Endothelial cell (in vitro differentiated cells): ENCODE measurements around the gene TRIM64. TPM values are rescaled to one million over a fixed set of nuclear protein-coding genes. Genes with fewer than 3 reads are reported as not detected.
"Not testable (repeated sequence)": the region's sequence is repeated elsewhere in the genome, so short reads cannot be mapped to it uniquely, and the experiment has no call there.

Experiments used
- DNase-seq: peaks from one replicate; pipeline ENCODE4 v3.0.0; 2021; ENCODE audit warnings: low spot score
- H3K27ac Mint-ChIP-seq: one replicate; pipeline ENCODE4 v1.8.0; 2021; ENCODE audit warnings: mixed read lengths, inconsistent platforms; ENCODE audit not compliant: unreplicated experiment
- H3K27me3 Mint-ChIP-seq: one replicate; pipeline ENCODE4 v1.8.0; 2021; ENCODE audit warnings: mild to moderate bottlenecking, moderate library complexity, mixed read lengths, inconsistent platforms; ENCODE audit not compliant: unreplicated experiment
- H3K36me3 Mint-ChIP-seq: one replicate; pipeline ENCODE4 v1.8.0; 2021; ENCODE audit warnings: mild to moderate bottlenecking, low read depth, mixed read lengths, inconsistent platforms; ENCODE audit not compliant: unreplicated experiment
- H3K4me1 Mint-ChIP-seq: one replicate; pipeline ENCODE4 v1.8.0; 2021; ENCODE audit warnings: mild to moderate bottlenecking, mixed read lengths, inconsistent platforms; ENCODE audit not compliant: unreplicated experiment
- H3K4me3 Mint-ChIP-seq: one replicate; pipeline ENCODE4 v1.8.0; 2021; ENCODE audit warnings: mild to moderate bottlenecking, mixed read lengths, inconsistent platforms; ENCODE audit not compliant: unreplicated experiment
- H3K9me3 Mint-ChIP-seq: one replicate; pipeline ENCODE4 v1.8.0; 2021; ENCODE audit warnings: mixed read lengths, inconsistent platforms; ENCODE audit not compliant: unreplicated experiment
- long read RNA-seq: library from polyadenylated mRNA; unstranded; transcript quantifications from one replicate; pipeline ENCODE4 v2.0.0, GENCODE V29; 2020; ENCODE audit not compliant: unreplicated experiment
- total RNA-seq: library from RNA; stranded (reverse); fragmentation: NEBNext Ultra II Directional; extraction: Animal tissue kit (Norgen Biotek cat#: 25700); gene quantifications from one replicate; pipeline ENCODE4 v1.2.1, GENCODE V29; 2021; ENCODE audit not compliant: unreplicated experiment
- TF ChIP-seq, protein P1 (sequence below): fragments of 200-600 bp; sonication (generic); IDR thresholded peaks from one replicate; pipeline ENCODE4 v1.5.0; 2021; ENCODE audit warnings: antibody characterized with exemption; ENCODE audit not compliant: unreplicated experiment

Gene TRIM64, protein sequence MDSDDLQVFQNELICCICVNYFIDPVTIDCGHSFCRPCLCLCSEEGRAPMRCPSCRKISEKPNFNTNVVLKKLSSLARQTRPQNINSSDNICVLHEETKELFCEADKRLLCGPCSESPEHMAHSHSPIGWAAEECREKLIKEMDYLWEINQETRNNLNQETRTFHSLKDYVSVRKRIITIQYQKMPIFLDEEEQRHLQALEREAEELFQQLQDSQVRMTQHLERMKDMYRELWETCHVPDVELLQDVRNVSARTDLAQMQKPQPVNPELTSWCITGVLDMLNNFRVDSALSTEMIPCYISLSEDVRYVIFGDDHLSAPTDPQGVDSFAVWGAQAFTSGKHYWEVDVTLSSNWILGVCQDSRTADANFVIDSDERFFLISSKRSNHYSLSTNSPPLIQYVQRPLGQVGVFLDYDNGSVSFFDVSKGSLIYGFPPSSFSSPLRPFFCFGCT
- total RNA-seq: not detected
- long read RNA-seq: 0 reads

DNA sequence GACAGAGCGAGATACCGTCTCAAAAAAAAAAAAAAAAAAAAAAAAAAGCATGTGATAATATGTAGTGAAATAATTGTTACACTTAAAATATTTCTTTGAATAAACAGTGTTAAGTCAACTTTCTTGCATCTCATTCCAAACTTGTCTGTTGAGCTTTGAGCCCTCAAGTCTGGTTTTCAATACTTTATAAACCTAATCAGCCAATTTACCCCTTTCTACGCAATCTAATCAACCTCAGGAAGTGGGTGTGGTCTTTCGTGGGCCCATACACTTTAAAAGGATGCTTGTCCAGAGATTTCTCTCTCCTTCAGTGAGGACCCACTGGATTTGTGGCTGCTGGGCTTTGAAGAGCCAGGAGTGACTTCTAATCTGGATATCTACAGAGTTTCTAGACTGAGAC, at the start of gene TRIM64:
TSS of gene TRIM64 (plus strand) at position 301 of the 400 bp plus-strand sequence. CDS start 2,467 bp downstream, outside the sequence.
- not testable (repeated sequence) for H3K4me3 Mint-ChIP-seq, H3K4me1 Mint-ChIP-seq, H3K9me3 Mint-ChIP-seq, H3K27ac Mint-ChIP-seq, H3K36me3 Mint-ChIP-seq, H3K27me3 Mint-ChIP-seq, DNase-seq

DNA sequence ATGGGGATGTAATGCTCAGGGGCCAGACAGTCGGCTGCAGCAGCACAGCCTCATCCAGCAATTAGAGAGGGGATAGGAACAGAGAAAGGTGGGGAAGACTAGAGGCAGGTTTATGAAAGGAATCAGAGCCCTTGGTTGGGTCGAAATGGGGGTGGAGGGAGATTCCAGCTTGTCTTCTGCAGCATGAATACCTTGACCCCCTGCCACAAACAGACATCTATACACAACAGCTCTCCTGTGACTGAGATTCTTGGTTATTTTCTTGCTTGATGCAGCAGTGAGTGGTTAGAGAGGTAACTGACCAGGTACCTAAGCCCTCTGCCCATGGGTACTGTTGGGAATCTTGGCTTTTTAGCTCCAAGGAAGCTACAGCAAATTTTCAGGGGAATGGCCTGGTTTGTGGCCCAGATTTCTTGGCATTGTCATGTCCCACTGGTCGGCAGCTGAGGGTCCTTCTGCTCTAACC, 43.6 kb upstream of the TRIM64 start, which contains the start of gene TRIM49D1:
TSS of gene TRIM49D1 (minus strand) at position 51 of the 466 bp plus-strand sequence. CDS start 4,535 bp downstream, outside the sequence.
- Mint-ChIP-seq H3K27ac (no peak within 1 kb of the TSS), H3K36me3 (no peaks in the 10 kb centered on the region), H3K4me1 (no peaks in the 10 kb centered on the region), H3K4me3 (no peak within 1 kb of the TSS), H3K27me3 (peaks cover 2% of the 10 kb centered on the region), H3K9me3 (no peaks in the 10 kb centered on the region)
- TF ChIP-seq, protein P1, sequence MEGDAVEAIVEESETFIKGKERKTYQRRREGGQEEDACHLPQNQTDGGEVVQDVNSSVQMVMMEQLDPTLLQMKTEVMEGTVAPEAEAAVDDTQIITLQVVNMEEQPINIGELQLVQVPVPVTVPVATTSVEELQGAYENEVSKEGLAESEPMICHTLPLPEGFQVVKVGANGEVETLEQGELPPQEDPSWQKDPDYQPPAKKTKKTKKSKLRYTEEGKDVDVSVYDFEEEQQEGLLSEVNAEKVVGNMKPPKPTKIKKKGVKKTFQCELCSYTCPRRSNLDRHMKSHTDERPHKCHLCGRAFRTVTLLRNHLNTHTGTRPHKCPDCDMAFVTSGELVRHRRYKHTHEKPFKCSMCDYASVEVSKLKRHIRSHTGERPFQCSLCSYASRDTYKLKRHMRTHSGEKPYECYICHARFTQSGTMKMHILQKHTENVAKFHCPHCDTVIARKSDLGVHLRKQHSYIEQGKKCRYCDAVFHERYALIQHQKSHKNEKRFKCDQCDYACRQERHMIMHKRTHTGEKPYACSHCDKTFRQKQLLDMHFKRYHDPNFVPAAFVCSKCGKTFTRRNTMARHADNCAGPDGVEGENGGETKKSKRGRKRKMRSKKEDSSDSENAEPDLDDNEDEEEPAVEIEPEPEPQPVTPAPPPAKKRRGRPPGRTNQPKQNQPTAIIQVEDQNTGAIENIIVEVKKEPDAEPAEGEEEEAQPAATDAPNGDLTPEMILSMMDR: no peak
- no peak for DNase-seq

- not testable (repeated sequence) for DNase-seq, H3K4me3 Mint-ChIP-seq, H3K36me3 Mint-ChIP-seq, H3K27me3 Mint-ChIP-seq, H3K27ac Mint-ChIP-seq, H3K4me1 Mint-ChIP-seq, H3K9me3 Mint-ChIP-seq
Observed at GRCh38 chr11:89923764-89924163, 42.1 kb upstream of the TRIM64 start, which contains the start of gene TRIM49D2. TRIM49D2 (plus strand) TSS chr11:89924064; CDS start chr11:89926762, 2,698 bp downstream.

- DNase-seq, H3K4me1 Mint-ChIP-seq, H3K36me3 Mint-ChIP-seq, H3K4me3 Mint-ChIP-seq, H3K27me3 Mint-ChIP-seq, H3K9me3 Mint-ChIP-seq, H3K27ac Mint-ChIP-seq: not testable (repeated sequence)
Observed at GRCh38 chr11:89960833-89961232, 5.0 kb upstream of the TRIM64 start.

Other genes with a start within 250 kb of the TRIM64 start
- gene TRIM49, start 157.5 kb upstream of the TRIM64 start, total RNA-seq: not detected
- not detected for gene TRIM64B, start 87.5 kb upstream of the TRIM64 start, total RNA-seq
- not detected for gene TRIM49D1, start 43.8 kb upstream of the TRIM64 start, total RNA-seq
- gene TRIM49D2, start 42.0 kb upstream of the TRIM64 start, total RNA-seq: not detected
- not detected for gene TRIM49C, start 65.1 kb downstream of the TRIM64 start, total RNA-seq
- gene UBTFL1, start 119.9 kb downstream of the TRIM64 start, total RNA-seq: not detected
- gene NAALAD2, start 168.6 kb downstream of the TRIM64 start, total RNA-seq: 30.9 TPM